ELR (cell line): ENCODE measurements around the gene NLE1.
"Not testable (repeated sequence)": the region's sequence is repeated elsewhere in the genome, so short reads cannot be mapped to it uniquely, and the experiment has no call there.

Source experiments
- DNase-seq: peaks from one replicate; pipeline ENCODE4 v3.0.0-alpha.2; 2015; ENCODE audit warnings: low read depth

NLE1 gene

DNA sequence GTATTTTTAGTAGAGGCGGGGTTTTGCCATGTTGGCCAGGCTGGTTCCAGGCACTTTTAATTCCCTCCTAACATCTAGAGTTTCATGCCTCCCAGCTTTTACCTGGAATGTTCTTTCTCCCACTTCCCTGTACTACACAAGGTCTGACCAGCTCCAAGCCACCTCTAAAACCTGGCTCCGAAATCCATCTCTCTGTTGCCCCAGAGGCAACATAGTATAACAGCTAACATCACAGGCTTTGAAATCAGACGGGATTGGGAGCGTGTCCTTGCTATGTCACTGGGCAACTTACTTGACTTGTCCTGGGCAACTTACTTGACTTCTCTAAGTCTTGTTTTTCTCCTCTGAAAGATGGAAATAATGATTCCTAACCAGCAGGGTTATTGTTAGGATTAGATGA lies 20.7 kb upstream of the NLE1 start:
- no peak for DNase-seq

DNA sequence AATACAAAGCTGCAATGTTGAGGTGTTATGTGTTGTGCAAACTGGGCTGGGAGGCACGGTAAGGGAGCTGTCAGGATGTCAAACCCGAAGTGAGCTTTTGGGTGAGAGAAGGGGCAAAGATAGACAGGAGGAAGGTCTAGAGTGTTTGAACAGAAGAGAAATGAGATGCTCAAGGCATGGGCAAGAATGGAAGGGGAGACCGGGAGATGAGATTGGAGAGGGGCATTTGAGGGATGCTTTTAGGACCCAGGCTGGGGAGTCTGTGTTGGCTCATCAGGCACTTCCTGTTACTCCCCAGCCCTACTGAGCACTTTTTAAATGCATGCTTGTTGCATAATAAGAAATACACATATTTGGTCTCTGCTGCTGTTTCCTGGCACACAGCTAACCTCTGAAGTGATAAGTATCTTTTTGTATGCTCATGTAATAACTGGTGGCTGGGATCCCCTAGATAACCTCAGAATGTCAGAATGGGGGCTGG lies 19.2 kb upstream of the NLE1 start:
- no peak for DNase-seq

DNA sequence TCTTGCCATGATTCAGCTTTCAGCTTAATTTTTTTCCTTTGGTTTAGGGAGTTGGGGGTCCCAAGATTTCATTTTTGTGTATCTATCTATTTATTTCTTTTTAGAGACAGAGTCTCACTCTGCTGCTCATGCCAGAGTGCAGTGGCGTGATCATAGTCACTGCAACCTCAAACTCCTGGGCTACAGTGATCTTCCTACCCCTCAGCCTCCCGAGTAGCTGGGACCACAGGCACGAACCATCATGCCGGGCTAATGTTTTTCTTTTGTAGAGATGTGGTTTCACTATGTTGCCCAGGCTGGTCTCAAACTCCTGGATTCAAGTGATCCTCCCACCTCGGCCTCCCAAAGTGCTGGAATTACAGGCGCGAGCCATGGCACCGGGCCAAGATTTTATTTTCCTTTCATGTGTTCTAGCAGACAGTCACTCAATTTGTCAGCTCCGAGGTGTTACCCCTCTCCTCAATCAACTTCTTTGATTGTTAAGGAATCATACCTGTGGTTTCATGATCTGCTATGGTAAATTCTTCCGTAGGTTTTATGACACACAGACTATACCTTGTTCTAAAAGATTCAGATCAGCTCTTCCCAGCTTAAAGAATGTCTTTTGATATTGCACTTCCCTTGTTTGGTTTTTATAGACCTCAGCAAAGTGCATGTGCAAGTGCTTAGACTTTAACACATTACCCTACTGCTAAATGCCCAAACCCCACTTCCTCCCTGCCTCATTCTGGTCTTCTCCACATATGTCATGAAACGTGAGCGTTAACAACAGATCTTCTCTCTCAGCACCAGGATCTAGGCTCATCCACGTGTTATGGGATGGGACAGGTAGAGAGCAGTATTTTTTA lies 18.5 kb upstream of the NLE1 start:
- no peak for DNase-seq

DNA sequence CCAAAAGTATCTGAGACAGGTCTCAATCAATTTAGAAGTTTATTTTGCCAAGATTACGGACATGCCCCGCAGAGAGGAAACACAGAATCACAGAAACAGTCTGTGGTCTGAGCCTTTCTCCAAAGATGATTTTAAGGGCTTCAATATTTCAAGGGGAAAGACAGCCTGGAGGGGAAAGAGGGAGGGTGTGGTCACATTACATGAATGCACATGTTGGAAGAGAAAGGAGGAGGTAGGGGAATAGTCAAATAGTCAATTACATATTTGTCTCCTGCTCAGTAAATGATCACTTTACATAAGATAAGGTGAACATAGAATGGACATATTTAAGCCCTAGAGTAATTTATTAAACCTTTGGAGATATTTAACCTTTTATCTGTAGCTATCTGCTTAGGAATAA lies 17.8 kb upstream of the NLE1 start:
- DNase-seq, result no peak

DNA sequence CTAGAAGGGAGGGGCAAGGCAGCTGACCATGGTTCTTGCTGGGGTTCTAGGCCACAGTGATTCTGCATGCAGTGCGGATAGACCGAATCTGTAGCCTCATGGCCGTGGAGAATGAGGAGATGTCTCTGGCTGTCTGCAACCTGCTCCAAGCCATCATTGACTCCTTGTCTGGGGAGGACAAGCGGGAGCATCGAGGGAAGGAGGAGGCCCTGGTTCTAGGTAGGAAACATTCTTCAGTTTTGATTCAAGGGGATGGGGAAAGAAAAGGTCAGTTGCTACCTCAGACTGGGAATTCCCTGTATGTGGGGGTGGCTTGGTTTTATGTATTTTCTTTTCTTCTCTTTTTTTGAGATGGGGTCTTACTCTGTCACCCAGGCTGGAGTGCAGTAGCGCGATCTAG lies 13.1 kb upstream of the NLE1 start:
- no peak for DNase-seq

DNA sequence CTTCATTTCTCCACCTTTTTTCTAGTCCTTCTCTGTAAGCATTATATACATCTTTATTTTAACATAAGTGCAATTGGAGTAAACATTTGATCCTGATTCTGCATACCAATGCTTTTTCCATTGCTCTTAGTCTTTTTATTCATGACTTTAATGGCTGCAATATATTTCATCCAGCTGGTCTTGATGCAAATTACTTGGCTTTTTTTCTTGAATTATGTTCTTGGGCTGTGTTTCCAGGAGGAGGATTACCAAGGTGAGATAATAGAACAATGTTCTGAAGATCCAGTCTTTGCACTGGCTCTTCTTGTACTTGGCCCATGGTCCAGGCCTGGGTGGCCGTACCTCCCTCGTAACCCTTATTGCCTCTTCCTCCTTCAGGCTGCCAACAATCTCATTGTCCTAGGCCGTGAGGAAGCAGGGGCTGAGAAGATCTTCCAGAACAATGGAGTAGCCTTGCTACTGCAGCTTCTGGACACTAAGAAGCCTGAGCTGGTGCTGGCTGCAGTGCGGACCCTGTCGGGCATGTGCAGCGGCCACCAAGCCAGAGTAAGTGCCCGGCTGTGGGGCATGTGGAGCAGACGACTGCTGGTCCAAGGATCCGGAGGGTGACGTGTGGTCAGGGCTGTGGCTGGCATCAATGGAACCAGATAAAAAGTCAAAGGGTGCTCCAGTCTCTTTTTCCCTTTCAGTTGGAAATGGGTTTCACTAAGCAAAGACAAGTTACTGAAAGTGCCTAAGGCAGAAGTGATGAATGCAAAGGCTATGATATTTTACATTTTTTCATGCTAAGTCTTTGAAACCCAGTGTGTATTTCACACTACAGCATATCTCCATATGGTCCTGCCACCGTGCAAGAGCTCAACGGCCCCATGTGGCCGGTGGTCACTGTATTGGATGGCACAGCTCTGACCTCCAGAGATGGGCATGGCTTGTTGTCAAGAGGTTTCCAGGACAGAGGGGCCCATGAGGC lies 12.4 kb upstream of the NLE1 start:
- no peak for DNase-seq

DNA sequence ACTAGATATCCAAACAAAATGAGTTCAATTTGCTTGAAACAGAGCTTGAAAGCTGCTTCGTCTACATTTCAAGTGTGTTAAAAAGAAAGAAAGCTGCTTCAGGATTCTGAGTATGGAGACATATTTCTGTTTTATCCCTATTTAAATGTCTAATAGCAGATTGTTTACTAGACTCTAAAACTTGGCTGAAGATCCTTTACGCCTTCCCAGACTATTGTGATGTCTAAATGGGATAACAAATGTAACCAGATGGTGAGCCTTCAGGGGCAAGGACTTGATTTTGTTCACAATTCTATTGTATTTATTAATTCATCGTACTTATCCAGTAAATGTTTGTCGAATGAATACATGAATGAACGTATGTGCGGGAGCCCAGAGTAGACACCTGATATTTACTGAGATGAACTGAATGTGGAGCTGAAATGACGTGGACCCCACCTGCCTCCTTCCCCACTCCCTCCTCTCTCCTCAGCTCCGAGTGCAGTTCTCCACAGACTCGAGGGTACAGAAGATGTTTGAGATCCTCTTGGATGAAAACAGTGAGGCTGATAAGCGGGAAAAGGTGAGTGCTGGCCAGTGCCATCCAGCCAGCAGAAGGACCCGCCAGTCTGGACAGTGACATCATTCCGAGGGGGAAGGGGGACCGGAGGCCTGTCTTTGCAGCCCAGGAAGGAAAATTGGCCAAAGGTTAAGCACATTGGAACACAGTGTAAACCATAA lies 10.5 kb upstream of the NLE1 start:
- DNase-seq, result no peak

DNA sequence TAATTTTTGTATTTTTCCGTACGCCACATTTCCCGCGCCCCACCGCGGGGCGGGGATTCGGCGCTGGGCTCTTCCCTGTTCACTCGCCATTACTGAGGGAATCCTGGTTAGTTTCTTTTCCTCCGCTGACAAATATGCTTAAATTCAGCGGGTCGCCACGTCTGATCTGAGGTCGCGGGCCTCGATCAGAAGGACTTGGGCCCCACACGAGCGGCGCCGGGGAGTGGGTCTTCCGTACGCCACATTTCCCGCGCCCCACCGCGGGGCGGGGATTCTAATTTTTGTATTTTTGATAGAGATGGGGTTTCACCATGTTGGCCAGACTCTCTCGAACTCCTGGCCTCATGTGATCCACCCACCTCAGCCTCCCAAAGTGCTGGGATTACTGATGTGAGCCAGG lies 9.0 kb upstream of the NLE1 start:
- not testable (repeated sequence) for DNase-seq

DNA sequence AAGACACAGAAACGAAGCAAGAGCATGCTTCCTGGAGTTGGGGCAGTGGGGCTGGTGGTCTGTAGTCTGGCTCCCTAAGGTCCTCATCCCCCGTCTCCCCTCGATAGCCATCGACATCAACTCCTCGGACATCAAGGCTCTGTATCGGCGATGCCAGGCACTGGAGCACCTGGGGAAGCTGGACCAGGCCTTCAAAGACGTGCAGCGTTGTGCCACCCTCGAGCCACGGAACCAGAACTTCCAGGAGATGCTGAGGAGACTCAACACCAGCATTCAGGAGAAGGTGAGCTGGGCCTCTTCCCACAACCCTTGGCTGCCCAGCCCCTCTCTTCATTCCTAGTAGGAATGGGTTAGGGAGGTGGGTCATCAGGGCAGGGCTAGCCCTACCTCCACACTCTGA lies 7.8 kb upstream of the NLE1 start:
- DNase-seq, result no peak

DNA sequence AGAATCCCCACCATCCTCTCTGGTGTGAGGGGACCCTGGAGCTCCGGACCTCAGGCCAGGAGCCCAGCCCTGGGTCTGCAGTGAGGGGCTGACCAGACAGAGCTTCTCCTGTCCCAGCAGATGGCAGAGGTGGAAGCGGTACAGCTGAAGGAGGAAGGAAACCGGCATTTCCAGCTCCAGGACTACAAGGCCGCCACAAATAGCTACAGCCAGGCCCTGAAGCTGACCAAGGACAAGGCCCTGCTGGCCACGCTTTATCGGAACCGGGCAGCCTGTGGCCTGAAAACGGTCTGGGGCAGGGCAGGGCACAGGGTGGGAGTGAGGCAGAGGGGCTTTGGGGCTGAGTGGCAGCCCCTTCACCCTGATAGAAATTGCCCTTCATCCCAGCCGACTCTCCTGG lies 6.0 kb upstream of the NLE1 start:
- DNase-seq, result no peak

DNA sequence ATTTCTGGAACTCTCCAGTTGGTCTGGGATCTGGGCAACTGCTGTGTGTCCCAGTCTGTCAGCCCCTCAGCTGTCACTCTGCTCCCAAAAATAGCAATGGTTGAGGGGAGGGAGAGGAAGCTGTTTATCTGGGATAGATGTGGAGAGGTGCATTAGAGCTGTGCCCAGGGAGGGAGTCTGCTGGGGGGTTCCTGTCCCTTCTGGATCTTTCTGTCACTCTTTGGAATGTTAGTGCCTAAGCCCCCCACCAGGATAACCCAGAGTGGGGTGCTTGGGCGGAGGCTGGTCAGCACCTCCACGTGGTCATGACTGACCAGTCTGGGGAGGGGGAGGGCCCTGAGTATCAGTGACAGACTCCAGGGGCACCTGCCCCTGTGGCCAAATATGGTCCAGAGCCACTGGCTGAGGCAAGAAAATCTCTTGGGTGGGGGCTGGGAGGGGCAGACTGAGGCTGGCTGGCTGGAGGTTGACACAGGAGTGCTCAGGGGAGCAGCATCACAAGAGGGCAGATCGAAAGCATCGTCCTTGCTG lies 5.3 kb upstream of the NLE1 start, which contains the start of gene UNC45B:
UNC45B (plus strand) TSS at position 443 of the 531 bp plus-strand sequence. CDS start 447 bp downstream, outside the sequence.
- DNase-seq, result no peak

DNA sequence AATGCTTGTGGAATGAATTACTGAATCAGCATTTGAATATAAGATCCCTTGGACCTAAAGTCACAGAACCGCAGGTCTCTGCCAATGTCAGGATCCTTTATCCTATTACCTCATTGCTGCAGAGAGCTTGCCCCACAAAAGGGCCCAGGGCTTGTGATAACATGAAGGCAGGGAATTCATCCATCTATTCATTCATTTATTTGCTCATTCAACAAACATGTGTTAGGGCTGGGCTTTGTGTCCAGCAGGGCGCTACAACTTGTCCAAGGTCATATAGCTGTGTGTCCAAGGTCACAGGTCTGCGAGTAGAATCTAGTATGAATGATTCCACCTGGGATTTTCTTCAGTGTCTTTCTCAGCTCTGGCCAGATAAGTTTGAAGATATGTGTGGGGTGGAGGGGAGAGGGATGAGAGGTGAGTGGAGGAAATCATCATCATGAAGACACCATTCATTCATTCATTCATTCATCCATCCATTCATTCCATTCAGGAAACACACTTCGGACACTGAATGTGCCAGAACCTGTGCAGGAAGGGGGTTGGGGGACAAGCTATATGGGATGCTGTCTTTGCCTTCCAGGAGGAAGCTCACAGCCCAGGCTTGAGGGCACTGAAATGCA lies 4.2 kb upstream of the NLE1 start:
- DNase-seq, result no peak

DNA sequence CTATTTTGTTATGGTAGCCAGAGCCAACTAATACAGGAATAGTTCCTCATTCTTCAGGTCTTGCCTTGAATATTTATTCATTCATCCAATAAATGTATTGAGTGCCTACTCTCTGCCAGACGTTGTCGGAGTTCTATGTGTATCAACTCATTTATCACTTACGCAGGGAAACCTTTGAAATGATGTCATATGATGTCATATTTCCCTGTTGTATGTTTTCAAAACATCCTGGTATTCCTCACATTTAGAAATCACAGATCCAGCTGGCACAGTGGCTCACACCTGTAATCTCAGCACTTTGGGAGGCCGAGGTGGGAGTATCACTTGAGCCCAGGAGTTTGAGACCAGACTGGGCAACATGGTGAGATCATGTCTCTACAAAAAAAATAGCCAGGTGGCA lies 2.7 kb upstream of the NLE1 start:
- DNase-seq, result no peak

DNA sequence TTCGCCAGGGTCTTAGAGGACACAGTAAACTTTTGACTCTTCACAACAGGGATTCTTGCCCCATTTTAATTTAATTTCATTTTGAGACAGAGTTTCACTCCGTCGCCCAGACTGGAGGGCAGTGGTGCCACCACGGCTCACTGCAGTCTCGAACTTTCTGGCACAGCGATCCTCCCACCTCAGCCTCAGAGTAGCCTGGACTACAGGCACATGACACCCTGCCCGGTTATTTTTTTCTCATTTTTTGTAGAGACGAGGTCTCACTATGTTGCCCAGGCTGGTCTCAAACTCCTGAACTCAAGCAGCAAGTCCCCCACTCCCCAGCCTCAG lies 329 bp upstream of the NLE1 start:
- DNase-seq, result no peak

DNA sequence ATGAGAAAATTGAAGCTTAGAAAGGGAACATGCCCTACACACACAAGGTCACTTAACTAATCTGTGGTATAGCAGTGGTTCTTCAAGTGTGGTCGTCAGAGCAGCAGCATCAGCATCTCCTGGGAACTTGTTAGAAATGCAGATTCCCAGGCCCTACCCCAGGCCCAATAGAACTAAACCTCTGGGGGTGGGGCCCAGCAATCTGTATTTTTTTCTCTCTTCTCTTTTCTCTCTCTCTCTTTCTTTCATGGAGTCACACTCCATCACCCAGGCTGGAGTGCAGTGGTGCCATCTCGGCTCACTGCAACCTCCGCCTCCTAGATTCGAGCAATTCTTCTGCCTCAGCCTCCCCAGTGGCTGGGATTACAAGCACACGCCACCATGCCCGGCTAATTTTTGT lies 3.9 kb downstream of the NLE1 start:
- no peak for DNase-seq

DNA sequence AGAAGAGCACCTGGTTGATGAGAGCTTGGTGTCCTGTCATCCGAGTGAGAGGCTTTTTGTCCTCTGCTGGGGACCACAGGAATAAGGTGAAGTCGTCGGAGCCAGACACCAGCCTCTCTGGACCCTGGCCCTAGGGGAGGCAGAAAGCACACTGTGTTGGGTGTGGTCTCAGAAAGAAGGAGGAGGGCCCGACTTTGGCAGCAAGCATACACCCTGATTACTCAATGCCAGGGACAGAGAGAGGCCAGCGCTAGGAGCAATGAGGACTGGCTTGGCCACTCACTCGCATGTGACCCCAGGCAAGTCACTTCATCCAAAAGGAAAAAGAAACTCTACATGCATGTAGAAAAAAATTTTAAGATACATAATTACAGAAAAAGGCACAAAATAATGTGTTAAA lies 6.8 kb downstream of the NLE1 start:
- no peak for DNase-seq

DNA sequence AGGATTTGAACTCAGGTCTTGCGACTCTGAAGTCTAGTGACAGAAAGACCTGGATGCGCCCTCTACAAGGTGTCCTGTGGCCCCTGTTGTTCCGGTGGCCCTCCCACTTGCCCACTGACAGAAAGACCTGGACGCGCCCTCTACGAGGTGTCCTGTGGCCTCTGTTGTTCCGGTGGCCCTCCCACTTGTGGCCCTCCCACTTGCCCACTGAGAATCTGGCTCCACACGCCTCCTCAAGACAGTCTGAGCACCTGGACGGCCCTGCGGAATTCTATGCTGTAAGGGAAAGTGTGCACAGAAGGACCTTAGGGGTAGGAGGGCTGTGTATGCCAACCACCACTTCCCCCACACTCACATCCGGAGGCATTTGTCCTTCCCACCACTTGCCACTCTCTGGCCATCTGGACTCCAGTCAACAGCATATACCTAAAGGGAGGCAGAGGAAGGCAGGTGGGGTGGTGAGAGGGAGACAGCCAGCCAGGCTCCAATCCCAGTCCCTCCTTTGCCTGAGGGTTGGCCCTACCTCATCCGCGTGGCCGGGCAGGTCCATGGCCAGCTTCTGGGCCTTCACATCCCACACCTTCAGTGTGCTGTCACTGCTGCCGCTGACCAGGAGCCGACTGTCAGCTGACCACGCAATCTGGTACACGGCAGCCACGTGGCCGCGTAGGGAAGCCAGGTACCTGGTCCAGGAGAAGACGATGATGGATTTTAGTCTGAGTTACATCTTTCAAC lies 9.1 kb downstream of the NLE1 start:
- no peak for DNase-seq

DNA sequence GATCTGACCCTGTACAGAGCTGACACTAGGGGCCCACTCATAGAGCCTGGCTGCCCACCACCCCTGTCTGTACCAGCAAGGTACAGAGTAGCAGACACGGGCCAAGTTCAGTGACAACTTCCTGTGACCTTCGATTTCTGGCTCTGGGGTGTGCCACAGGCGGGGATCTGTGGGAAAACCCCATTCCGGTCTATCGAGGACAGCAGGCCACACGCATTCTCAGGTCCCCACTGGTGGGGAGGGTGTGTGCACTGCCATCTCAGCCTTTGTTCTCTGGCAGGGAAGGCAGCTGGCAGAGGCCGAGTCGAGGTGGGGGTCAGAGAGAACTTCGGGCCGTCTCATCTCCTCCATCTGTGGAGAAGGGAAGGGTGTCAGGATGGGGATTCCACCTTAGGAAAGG lies 10.0 kb downstream of the NLE1 start:
- DNase-seq, result no peak

DNA sequence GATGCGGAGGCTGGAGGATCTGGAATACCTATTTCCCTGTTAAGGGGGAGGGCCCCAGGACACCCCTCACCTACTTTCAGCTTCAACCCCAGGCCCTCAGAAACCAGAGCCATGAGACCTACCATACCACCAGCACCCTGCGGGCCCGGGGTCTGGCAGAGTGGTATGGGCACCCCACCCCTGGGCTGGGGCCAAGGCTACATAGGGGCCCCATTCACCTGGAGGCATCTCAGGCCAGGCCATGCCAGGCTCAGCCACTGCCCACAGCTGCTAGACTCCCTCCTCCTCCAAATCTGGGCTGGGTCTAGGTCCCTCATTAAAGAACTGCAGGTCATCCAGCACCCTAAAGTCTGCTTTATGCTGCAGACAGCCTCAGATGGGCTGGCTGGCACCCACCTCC lies 11.7 kb downstream of the NLE1 start:
- DNase-seq, result no peak

DNA sequence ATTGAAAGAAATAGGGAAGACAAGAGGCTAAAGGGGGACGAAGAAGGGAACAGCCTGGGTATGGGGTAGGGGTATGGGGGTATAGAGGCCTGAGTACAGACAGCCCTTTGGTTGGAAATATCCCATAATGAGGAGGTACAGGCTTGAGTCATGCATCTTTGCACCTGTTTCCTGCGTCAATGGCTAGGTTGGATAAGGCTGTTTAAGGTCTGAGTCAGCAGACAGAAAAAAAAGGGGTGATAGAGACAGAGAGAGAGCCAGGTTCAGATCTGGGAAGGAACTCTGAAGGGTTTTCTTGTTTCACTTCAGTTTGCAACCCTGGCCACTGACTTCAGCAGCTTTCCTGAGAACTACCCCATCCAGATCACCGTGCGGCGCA lies 12.1 kb downstream of the NLE1 start:
- peak; percentile 47 for DNase-seq
